IMR-90 (cell line): ENCODE data around the gene RAVER1. TPM values are rescaled to one million over a fixed set of nuclear protein-coding genes. Genes with fewer than 3 reads are reported as not detected.

Experiments
- ATAC-seq: fragments of 200-7000 bp; cut with Tn5 transposase; 2 replicates; pipeline ENCODE4 v1.9.1; 2020; ENCODE audit warnings: low read depth, mild to moderate bottlenecking, moderate library complexity
- BruUV-seq: library from RNA; stranded (reverse); fragments of 400-500 nt; replicated peaks from 2 replicates; lab custom pipeline; 2021; lab: Mats Ljungman, UMichigan
- CTCF ChIA-PET: fragments of 300-600 bp; formaldehyde crosslinking; extraction: SDS; loops from one replicate; lab custom pipeline; 2021; ENCODE audit warnings: antibody characterized with exemption; lab: Yijun Ruan, JAX
- POLR2A ChIA-PET: fragments of 300-600 bp; sonication (Branson Sonifier 250); formaldehyde crosslinking; loops from one replicate; lab custom pipeline; 2022; ENCODE audit warnings: antibody characterized with exemption; ENCODE audit not compliant: unreplicated experiment; lab: Charles Lee
- DNase-seq: peaks from one replicate; pipeline ENCODE4 v3.0.0; 2013
- H2AFZ ChIP-seq: replicated peaks from 2 replicates; pipeline ENCODE3; 2013; ENCODE audit warnings: low read length, mild to moderate bottlenecking; ENCODE audit not compliant: poor library complexity
- H2AK5ac ChIP-seq: 2 replicates; pipeline ENCODE4 v1.6.1; 2013; ENCODE audit warnings: low read depth, low read length, inconsistent platforms
- H2AK9ac ChIP-seq: replicated peaks from 2 replicates; pipeline ENCODE3; 2013; ENCODE audit warnings: mild to moderate bottlenecking, low read depth, low read length, moderate library complexity; ENCODE audit not compliant: poor library complexity
- H2BK120ac ChIP-seq: 2 replicates; pipeline ENCODE4 v1.6.1; 2013; ENCODE audit warnings: low read depth, low read length, inconsistent platforms
- H2BK15ac ChIP-seq: 3 replicates; pipeline ENCODE4 v1.6.1; 2013; ENCODE audit warnings: low read depth, low read length, inconsistent platforms
- H2BK20ac ChIP-seq: 2 replicates; pipeline ENCODE4 v1.6.1; 2013; ENCODE audit warnings: low read depth, mild to moderate bottlenecking, inconsistent platforms, low read length, moderate library complexity
- H2BK5ac ChIP-seq: 2 replicates; pipeline ENCODE4 v1.6.1; 2013; ENCODE audit warnings: mild to moderate bottlenecking, low read depth, low read length, inconsistent platforms; ENCODE audit not compliant: poor library complexity, severe bottlenecking
- H3K14ac ChIP-seq: replicated peaks from 2 replicates; pipeline ENCODE4 v1.6.1; 2013; ENCODE audit warnings: low read depth, low read length, inconsistent platforms
- H3K18ac ChIP-seq: 2 replicates; pipeline ENCODE4 v1.6.1; 2013; ENCODE audit warnings: low read depth, low read length, control low read depth
- H3K23ac ChIP-seq: 2 replicates; pipeline ENCODE4 v1.6.1; 2013; ENCODE audit warnings: low read depth, low read length, inconsistent platforms
- H3K27ac ChIP-seq: 2 replicates; pipeline ENCODE4 v1.5.1; 2013; ENCODE audit warnings: mild to moderate bottlenecking, control low read depth, low read length; ENCODE audit not compliant: insufficient read depth
- H3K27me3 ChIP-seq: 2 replicates; pipeline ENCODE4 v1.6.1; 2013; ENCODE audit warnings: low read length; ENCODE audit not compliant: control insufficient read depth, insufficient read depth
- H3K36me3 ChIP-seq: 2 replicates; pipeline ENCODE4 v1.6.1; 2013; ENCODE audit warnings: low read length, mixed read lengths; ENCODE audit not compliant: control insufficient read depth, insufficient read depth
- H3K4ac ChIP-seq: 2 replicates; pipeline ENCODE4 v1.6.1; 2013; ENCODE audit warnings: low read depth, low read length, inconsistent platforms
- H3K4me1 ChIP-seq: 2 replicates; pipeline ENCODE4 v1.6.1; 2013; ENCODE audit warnings: low read length, mixed read lengths; ENCODE audit not compliant: control insufficient read depth, insufficient read depth
- H3K4me2 ChIP-seq: 2 replicates; pipeline ENCODE4 v1.6.1; 2013; ENCODE audit warnings: low read depth, mild to moderate bottlenecking, control low read depth, low read length, moderate library complexity
- H3K4me3 ChIP-seq: 2 replicates; pipeline ENCODE4 v1.5.1; 2013; ENCODE audit warnings: low read depth, mild to moderate bottlenecking, control low read depth, low read length, moderate library complexity; ENCODE audit not compliant: insufficient read depth
- H3K56ac ChIP-seq: 2 replicates; pipeline ENCODE4 v1.6.1; 2013; ENCODE audit warnings: low read length, inconsistent platforms; ENCODE audit not compliant: insufficient read depth; ENCODE audit errors: extremely low read depth
- H3K79me1 ChIP-seq, 2 experiments: 2 replicates each; pipeline ENCODE4 v1.6.1; 2013; ENCODE audit warnings: low read length in 2 of 2, inconsistent platforms in 1 of 2, low read depth in 1 of 2
- H3K9ac ChIP-seq: 2 replicates; pipeline ENCODE4 v1.6.1; 2013; ENCODE audit warnings: low read depth, low read length, control low read depth
- H3K9me1 ChIP-seq: 2 replicates; pipeline ENCODE4 v1.6.1; 2013; ENCODE audit warnings: low read length, inconsistent platforms; ENCODE audit not compliant: insufficient read depth
- H3K9me3 ChIP-seq: 2 replicates; pipeline ENCODE4 v1.6.1; 2013; ENCODE audit warnings: low read length; ENCODE audit not compliant: control insufficient read depth, insufficient read depth
- H4K20me1 ChIP-seq: 2 replicates; pipeline ENCODE4 v1.6.1; 2013; ENCODE audit warnings: low read length, inconsistent platforms; ENCODE audit not compliant: insufficient read depth
- H4K5ac ChIP-seq: 2 replicates; pipeline ENCODE4 v1.6.1; 2013; ENCODE audit warnings: mild to moderate bottlenecking, low read depth, low read length, control low read depth
- H4K8ac ChIP-seq, 2 experiments: 2 replicates each; pipeline ENCODE4 v1.6.1; 2013; ENCODE audit warnings: low read depth in 2 of 2, low read length in 2 of 2, control low read depth in 1 of 2, inconsistent platforms in 1 of 2
- H4K91ac ChIP-seq: 2 replicates; pipeline ENCODE4 v1.6.1; 2013; ENCODE audit warnings: low read depth, low read length, inconsistent platforms; ENCODE audit not compliant: insufficient read depth
- CEBPB ChIP-seq: IDR thresholded peaks from 2 replicates; pipeline ENCODE4 v1.6.1; 2012; ENCODE audit warnings: low read depth, low read length, improper control_type of control experiment
- CTCF ChIP-seq: conservative IDR thresholded peaks from 2 replicates; pipeline ENCODE4 v1.5.1; 2012; ENCODE audit warnings: mild to moderate bottlenecking, low read depth, low read length, improper control_type of control experiment
- POLR2A ChIP-seq: IDR thresholded peaks from 2 replicates; pipeline ENCODE4 v1.6.1; 2012; ENCODE audit warnings: mild to moderate bottlenecking, low read depth, low read length
- RAD21 ChIP-seq: IDR thresholded peaks from 2 replicates; pipeline ENCODE4 v1.6.1; 2012; ENCODE audit warnings: low read length, improper control_type of control experiment
- RCOR1 ChIP-seq: IDR thresholded peaks from 2 replicates; pipeline ENCODE4 v1.6.1; 2012; ENCODE audit warnings: mild to moderate bottlenecking, low read length, improper control_type of control experiment; ENCODE audit not compliant: insufficient replicate concordance
- USF2 ChIP-seq: fragments of 150-350 bp; IDR thresholded peaks from 2 replicates; pipeline ENCODE4 v1.6.1; 2017; ENCODE audit warnings: mild to moderate bottlenecking, antibody characterized with exemption, low read length, low read depth
- WGBS, 2 experiments: methylation state at CpG; one replicate each; pipeline versions ENCODE4 v1.1.5 to v1.1.7; 2013; ENCODE audit warnings: missing lambda C conversion rate in 2 of 2; ENCODE audit not compliant: insufficient read length in 1 of 2; ENCODE audit errors: extremely low coverage in 2 of 2; 5-methylcytosine and 5-hydroxymethylcytosine counted together
- dilution Hi-C: fragments of 300-500 bp; cut with HindIII; formaldehyde crosslinking; loops from one replicate; pipeline ENCODE4 v1.14.3; 2018; ENCODE audit warnings: low sequenced_read_pairs; ENCODE audit not compliant: unreplicated experiment
- in situ Hi-C: fragments of 300-500 bp; cut with MboI; formaldehyde crosslinking; loops from 3 replicates; pipeline ENCODE4 v1.14.3; 2019; ENCODE audit warnings: low sequenced_read_pairs, inconsistent platforms, mixed read lengths
- intact Hi-C: fragments of 100-400 bp; cut with micrococcal nuclease; formaldehyde crosslinking; loops from 2 replicates; pipeline ENCODE4 v1.10.0; 2022
- polyA plus RNA-seq, 3 experiments: library from polyadenylated mRNA; depleted of rRNA; stranded (reverse); fragments of >200 nt; gene quantifications; 2 replicates each; pipeline ENCODE4 v1.2.3, GENCODE V29; 2012; ENCODE audit warnings: low replicate concordance in 1 of 3
- total RNA-seq: library from RNA; depleted of rRNA; stranded (reverse); fragments of >200 nt; gene quantifications from 2 replicates; pipeline ENCODE4 v1.2.3, GENCODE V29; 2012

The RAVER1 gene
- total and polyA plus RNA-seq, 2 of the 4 experiments (the other 2 are of a cell fraction) = 2.7 to 18.1 TPM

GRCh38 chr19:10271543-10272086 is 61.7 kb downstream of the RAVER1 start:
- Histone ChIP-seq H3K9me1 (no peaks in the 10 kb centered on the region), H2BK5ac (no peak overlapping the region), H3K23ac (no peak overlapping the region), H3K27me3 (no peaks in the 10 kb centered on the region; the same call in 1 of the 2 replicates), H2BK15ac (no peak overlapping the region), H2BK120ac (no peak overlapping the region), H2AFZ (peak overlapping the region; percentile 61), H2AK5ac (peak overlapping the region; percentile 21; the same call in 1 of the 2 replicates), H3K4ac (peak overlapping the region; percentile 46), H3K18ac (no peak overlapping the region), H3K27ac (no peak overlapping the region), H3K56ac (peak overlapping the region; percentile 10; the same call in 1 of the 2 replicates), H4K8ac (peak overlapping the region in 1 of 2 experiments; percentile 65; a peak in 3 of 4 replicates), H3K4me2 (peak overlapping the region; percentile 30; the same call in 1 of the 2 replicates), H2BK20ac (no peak overlapping the region), H4K91ac (no peak overlapping the region; the same call in 1 of the 2 replicates), H3K9me3 (no peaks in the 10 kb centered on the region), H3K14ac (0 out of 2 replicates have a peak overlapping the region, but pooled peaks have one; percentile 44), H3K79me1 (0 out of 4 replicates have a peak, but pooled peaks cover 0 to 6% of the 10 kb centered on the region in 2 experiments), H3K4me3 (peak overlapping the region; percentile 32; the same call in 1 of the 2 replicates), H3K4me1 (peaks cover 5% of the 10 kb centered on the region; the same call in 1 of the 2 replicates), H3K9ac (peak overlapping the region; percentile 31; the same call in 1 of the 2 replicates), H3K36me3 (no peaks in the 10 kb centered on the region), H2AK9ac (peak overlapping the region; percentile 65), H4K5ac (peak overlapping the region; percentile 57; the same call in 1 of the 2 replicates), H4K20me1 (no peaks in the 10 kb centered on the region)
- intact Hi-C loops = no loop called here
- DNase-seq (peak; percentile 56), ATAC-seq (no peak)
- TF ChIP-seq RCOR1 (no peak), POLR2A (no peak), USF2 (no peak), CEBPB (no peak), RAD21 (no peak), CTCF (no peak)
- ChIA-PET CTCF (interaction anchor here (2.6 kb wide), 1 partner anchor 117 kb away, joined by 12 read pairs; no protein-coding TSS in a partner anchor), POLR2A (interaction anchor here (1.6 kb wide), 1 partner anchor 20 kb away, joined by 8 read pairs; no protein-coding TSS in a partner anchor)
- WGBS, 2 experiments = 100% methylated on average over 2 of the region's 12 CpGs; no CpG with 5 or more reads in 1 of the 2 experiments
- dilution Hi-C loops = no loop called here
- no TSS peak for BruUV-seq
- in situ Hi-C loops = no loop called here
